HFF-Myc (cell line): ENCODE data around the gene SCMH1.

Experiments used
- DNase-seq: peaks from one replicate; pipeline ENCODE4 v3.0.0-alpha.2; 2011; ENCODE audit warnings: low read depth; ENCODE audit errors: extremely low read depth
- H3K4me3 ChIP-seq: replicated peaks from 2 replicates; pipeline ENCODE4 v1.5.1; 2011; ENCODE audit warnings: low read depth, mild to moderate bottlenecking, control low read depth, low read length
- TF ChIP-seq, protein P1 (sequence below): IDR thresholded peaks from 2 replicates; pipeline ENCODE4 v1.5.1; 2012; ENCODE audit warnings: mild to moderate bottlenecking, low read depth, low read length, control low read depth; ENCODE audit errors: missing control alignments

The SCMH1 gene

DNA sequence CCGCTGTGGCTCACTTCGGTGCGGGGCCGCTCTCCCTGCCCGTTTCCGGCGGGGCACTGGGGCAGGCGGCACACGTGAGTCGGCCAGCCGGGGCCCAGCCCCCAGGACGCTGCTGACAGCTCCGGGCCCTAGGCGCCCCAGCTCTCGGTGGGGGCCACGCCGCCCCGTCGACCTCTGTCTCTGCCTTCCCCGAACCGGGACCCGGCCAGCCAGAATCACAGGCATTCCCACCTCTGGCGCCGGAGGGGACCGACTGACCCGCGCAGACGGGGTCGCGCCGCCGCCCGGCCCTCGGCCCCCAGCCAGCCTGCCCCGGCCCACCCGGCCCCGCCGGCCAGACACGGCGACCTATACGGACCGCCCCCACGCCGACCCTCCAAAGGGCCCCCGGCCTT lies 755 bp downstream of the SCMH1 start:
- DNase-seq, result no peak
- TF ChIP-seq, protein P1, sequence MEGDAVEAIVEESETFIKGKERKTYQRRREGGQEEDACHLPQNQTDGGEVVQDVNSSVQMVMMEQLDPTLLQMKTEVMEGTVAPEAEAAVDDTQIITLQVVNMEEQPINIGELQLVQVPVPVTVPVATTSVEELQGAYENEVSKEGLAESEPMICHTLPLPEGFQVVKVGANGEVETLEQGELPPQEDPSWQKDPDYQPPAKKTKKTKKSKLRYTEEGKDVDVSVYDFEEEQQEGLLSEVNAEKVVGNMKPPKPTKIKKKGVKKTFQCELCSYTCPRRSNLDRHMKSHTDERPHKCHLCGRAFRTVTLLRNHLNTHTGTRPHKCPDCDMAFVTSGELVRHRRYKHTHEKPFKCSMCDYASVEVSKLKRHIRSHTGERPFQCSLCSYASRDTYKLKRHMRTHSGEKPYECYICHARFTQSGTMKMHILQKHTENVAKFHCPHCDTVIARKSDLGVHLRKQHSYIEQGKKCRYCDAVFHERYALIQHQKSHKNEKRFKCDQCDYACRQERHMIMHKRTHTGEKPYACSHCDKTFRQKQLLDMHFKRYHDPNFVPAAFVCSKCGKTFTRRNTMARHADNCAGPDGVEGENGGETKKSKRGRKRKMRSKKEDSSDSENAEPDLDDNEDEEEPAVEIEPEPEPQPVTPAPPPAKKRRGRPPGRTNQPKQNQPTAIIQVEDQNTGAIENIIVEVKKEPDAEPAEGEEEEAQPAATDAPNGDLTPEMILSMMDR, result no peak
- peak overlapping the region; percentile 57 for H3K4me3 ChIP-seq

DNA sequence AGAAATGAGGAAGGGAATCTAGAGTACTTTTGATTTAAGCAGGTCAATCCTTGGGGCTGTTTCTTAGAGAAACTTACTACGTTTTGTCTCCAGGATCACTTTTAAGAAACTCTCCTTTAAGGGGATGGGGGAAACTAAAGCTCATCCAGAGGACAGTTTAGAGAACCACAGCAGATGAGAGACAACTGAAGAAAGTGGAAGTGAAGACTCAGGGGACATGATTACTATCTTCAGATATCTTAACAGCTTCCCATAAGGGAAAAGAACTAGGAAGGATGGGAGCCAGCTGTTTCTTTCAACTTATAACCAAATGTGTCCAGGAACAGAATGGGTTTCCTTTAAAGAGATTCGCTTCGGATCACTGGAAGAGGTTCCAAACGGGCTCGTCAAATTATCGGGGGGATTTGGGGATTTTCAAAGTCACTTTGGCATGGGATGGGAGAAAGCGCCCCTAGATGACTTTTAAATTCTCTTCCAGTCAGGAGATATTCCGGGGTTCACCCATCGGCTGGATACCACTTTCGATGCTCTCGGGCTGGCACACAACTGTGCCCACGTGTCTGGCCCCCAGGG lies 1.2 kb downstream of the SCMH1 start:
- H3K4me3 ChIP-seq, result peak overlapping the region; percentile 57
- no peak for DNase-seq
- TF ChIP-seq, protein P1, result no peak

DNA sequence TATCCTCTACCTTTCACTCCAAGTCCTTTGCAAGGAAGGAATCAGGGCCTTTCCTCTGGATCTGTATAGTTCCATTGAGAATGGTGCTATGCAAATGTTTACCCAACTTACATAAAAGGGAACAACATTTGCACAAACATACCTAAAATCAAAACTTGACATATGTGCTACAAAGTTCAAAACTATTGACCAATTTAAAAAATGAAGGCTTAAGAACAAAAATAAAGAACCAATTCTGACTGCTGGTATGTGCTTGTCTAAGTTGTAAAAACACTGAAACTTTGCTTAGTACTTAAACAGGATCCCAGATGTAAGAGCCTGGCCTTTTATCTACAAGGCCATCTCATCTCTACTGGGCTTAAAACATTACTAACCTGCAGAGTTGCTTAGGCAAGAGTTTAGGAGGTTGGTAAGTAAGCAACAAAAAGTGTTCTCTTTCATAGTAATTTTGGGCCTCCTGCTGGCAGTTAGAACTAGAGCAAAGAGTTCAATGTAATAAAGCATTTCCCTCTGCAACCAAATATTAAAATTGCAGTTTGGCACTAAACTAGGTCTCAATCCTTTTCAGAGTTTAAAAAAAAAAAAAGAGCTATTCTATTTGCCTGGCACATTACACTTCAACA lies 2.0 kb downstream of the SCMH1 start:
- TF ChIP-seq, protein P1, result no peak
- H3K4me3 ChIP-seq, result peak overlapping the region; percentile 57; the same call in 1 of the 2 replicates
- DNase-seq, result peak; percentile 48

DNA sequence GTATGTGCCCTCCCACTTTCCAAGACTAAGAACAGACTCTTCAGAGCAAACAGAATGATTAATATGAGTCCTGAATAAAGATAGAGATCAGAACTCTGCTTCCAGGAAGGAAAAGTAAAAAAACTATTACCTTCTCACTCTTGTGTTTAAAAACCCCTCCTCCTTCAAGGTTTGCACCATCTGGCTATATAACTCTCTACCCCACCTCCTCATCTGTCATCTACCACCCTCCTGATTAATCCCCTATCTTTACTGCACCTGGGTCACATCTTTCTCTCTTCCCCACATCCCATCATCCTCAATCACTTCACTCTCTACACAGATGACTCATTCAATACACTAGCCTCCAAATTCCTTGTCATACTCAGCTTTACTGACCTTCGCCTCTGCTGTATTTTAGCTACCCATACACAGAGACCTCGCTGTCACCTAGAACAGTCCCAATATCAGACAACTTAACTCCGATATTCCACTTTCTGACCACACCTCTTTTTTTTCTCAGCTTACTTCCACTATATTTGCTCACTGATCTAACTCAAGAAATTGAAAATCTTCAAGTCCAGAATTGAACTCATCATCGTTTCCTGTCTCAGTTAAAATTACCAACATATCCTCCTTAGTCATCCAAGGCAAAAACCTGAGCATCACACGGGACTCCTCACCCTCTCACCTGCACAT lies 3.7 kb downstream of the SCMH1 start:
- TF ChIP-seq, protein P1, result no peak
- DNase-seq, result no peak
- no peak overlapping the region for H3K4me3 ChIP-seq

GRCh38 chr1:41236781-41237180 lies 5.3 kb downstream of the SCMH1 start:
- TF ChIP-seq, protein P1, result no peak
- H3K4me3 ChIP-seq, result no peak overlapping the region
- DNase-seq, result no peak

- DNase-seq, result no peak
- TF ChIP-seq, protein P1, result no peak
- no peak overlapping the region for H3K4me3 ChIP-seq
Observed at GRCh38 chr1:41235893-41236292, 6.2 kb downstream of the SCMH1 start.

- H3K4me3 ChIP-seq, result no peak overlapping the region
- no peak for DNase-seq
- TF ChIP-seq, protein P1, result no peak
Observed at GRCh38 chr1:41233708-41234107, 8.4 kb downstream of the SCMH1 start.
